ENCODE data around the gene EXOC4.
"Not testable (repeated sequence)": the region's sequence is repeated elsewhere in the genome, so short reads cannot be mapped to it uniquely, and the experiment has no call there.

EXOC4 gene

DNA sequence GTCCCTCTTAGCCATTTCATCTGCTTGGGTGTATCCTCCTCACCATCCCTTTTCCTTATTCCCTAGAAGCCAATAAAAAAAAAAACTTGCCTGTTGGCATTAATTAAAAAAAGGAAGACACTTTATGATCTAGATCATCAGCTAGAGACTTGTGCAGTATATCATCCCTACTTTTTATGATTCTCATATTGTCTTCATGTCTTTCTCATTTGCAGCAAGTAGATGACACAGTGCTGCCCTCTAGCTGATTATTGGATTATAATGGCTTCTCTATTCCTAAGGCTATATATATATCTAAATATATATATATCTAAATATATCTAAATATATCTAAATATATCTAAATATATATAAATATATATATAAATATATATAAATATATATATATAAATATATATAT, 601.9 kb downstream of the EXOC4 start:
- no peak for DNase-seq

DNA sequence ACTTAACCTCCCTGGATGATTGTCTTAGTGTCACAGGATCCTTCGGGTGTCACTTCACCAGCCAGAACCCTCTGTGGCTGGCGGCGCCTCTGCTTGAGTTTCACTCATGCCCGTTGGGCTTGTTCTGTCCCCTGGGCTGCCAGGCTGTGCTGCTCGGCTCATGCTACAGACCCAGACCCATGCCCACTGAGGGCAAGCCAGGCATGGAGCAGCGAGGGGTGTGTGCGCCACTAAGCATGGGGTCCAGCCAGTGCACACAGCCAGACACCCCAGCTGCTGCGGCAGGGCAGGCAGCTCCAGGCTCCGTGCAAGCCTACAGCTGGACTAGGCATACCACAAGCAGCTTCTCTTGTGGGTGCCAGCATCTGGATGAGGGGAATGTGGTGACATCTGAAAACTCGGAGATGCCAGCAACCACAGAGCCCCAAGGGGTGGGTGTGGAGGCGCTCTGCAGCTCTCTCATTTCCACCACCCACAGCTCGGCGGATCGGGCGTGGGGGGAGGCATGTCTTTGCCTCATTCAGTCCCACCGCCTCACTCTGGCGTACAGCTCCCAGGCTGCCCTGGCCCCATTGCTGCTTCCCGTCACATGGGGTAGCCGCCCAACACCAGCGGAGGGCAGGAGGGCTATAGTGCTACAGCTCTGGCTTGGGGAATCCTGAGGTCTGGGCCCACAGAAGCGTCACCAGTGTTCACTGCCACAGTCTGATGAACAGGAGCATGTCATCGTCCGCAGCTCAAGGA, 604.7 kb downstream of the EXOC4 start:
- no peak for DNase-seq

DNA sequence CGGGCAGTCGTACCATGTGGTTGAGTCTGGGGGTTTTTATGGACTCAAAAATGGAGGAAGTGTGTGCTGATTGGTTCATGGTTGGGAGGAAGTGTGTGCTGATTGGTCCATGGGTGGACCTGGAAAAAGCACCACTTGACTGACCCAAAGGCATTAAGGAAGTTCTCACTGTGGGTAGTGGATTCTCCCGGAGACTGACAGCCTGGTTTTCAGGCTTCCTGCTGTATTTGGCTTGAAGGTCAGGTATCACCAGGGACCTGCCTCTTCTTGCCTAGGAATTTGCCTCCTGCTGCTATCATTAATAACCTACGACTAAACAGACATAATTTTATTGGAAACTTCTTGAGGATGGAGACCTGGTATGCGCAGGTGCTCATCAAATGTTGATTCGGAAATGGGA, 605.4 kb downstream of the EXOC4 start:
- no peak for DNase-seq

DNA sequence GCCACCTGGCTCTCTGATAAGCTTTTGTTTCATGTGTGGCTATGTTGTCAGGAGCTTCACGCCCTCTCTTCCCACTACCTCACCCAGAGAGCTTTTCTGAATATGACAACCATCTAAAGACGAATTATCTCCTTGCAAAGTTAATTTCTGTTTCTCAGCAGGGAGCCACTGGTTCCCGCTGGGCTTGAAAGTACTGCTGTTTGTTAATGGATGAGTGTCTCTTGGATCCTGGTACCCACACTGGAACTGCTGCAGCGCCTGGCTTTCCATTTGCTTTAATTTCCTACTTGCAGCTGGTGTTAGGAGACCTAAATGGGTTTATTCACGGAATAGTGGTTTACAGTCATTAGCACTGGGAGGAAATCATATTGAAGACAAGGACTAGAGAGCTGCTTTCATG, 606.4 kb downstream of the EXOC4 start:
- DNase-seq = no peak

DNA sequence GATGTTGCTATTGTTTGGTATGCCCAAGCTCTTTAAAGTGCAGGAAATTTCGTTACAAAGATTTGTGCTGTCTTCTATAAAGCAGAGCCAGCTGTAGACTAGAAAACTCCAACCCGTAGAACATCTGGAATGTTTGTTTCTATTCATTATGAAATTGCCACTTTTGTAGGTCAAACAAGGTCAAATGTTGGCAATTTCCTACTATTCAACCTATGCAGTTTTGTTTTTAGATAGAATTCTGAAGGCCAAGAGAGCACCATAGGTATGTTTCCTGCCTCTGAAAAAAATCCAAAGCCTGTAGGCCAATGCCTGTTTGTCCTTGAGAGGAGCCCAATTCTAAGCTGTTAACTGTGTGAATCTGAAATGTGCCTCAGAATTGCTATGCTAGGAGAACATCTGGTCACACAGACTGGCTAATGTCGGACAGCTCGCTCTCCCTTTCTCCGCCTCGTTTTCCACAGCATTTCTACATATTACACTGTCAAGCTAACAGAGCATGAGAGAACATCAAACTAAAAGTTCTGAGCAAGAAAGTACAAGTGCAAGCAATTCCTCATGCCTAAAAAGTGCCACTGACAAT, 607.1 kb downstream of the EXOC4 start:
- no peak for DNase-seq

DNA sequence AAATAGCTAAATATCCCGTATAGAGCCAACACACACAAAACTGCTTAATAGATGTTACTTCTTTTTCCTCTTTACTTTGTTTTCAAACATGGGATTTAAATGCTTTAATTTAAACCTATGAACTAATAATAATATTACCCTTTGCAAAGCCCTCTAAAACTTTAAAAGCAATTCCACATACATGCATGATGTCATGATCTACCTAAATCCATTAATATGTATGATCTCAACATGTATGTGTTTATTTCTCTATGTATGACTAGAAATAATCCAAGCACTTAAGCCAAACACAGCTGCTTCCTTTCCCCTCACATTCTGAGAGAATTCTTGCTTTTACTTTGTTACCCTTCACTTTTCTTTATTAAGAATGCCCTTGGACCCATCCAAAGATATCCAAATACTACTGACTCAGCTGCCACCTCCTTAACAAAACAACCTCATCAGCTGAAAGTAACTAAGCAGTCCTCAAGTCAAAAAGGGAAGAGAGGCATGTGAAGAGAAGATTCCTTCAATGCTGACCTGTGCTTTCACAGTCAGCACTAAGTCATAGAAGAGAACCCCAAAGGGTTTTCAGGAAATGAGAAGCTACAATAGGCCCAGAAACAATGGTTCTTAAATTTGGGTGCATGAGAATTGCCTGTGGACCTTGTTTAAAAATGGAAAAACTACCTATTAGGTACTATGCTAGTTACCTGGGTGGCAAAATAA, 607.9 kb downstream of the EXOC4 start:
- no peak for DNase-seq

DNA sequence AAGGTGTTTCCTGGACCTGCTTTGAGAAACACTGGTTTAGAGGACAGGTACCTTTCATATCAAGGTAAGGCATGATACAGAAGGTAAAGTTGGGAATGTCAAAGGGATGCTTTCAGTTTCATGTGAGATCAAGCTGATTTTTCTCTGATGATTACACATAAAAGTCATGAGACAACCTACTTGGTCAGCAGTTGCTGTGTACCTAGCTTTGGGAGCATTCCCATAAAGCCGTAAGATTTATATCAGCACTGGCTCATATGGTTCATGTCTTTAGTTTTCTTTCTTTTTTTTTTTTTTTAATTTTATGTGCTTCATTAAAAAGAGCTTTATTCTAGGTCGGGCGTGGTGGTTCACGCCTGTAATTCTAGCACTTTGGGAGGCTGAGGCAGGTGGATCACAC, 609.0 kb downstream of the EXOC4 start:
- no peak for DNase-seq

DNA sequence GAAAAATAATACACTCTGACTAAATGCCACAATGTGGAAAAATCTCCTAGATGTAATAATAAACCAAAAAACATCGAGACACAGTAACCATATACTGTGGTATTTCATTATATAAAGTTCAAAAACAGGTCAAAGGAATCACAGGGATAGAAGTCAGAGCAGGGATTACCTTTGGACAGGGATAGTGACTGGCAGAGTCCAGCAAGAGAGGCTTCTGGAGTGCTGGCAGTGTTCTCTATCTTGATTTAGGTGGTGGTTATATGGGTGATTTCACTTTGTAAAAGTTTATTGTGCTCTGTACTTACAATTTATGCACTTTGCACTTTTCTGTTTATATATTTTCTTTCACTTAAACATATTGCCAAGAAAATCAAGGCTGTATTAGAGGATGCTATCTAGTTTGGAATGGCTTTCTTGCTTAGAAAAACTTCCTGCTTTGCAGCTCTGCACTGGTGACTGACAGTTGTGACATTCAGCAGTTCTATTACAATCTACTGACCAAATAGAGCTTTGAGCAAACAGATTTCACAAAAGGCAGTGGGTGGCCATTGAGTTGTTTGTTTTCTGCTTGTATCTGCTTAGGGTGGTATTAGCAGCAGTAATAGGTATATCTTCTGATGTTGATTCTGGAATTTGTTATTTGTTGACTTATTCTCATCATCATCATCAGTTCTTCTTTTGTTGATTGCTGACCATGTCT, 610.6 kb downstream of the EXOC4 start:
- no peak for DNase-seq

DNA sequence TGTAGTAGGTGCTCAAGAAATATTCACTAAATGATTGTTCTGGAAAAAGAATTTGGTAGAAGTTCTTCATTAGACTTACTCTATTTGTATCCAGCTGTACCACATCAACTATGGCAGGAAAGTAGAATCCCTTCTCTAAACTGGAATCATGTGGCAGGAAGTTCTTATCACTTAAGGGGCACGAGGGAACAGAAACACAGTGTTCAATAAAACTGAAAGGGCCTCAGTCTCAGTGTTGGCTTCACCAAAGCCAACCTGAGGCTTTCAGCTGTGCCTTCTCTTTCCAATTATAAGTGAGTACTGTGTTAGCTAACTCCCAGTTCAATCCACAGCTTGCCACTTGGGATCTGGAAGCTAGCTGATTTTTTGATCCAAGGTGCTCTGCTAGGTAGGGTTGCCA, 616.7 kb downstream of the EXOC4 start:
- DNase-seq = no peak

DNA sequence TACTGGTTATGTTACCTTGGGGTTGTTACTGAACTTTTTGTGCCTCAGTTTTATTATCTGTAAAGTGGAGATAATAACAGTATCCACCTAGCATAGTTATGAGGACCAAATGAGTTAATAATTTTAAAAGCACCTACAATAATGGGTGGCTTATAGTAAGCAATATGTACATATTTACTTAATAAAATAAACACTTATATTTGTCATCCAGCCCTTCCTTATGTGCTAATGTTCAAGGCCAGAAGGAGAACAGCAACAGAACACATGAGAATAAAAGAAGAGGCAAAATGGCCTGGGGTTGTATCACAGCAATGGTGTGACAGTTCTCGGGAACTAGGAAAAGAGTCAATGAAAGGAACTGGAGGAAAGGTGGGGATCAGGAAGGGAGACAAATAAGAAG, 618.9 kb downstream of the EXOC4 start:
- DNase-seq = no peak

DNA sequence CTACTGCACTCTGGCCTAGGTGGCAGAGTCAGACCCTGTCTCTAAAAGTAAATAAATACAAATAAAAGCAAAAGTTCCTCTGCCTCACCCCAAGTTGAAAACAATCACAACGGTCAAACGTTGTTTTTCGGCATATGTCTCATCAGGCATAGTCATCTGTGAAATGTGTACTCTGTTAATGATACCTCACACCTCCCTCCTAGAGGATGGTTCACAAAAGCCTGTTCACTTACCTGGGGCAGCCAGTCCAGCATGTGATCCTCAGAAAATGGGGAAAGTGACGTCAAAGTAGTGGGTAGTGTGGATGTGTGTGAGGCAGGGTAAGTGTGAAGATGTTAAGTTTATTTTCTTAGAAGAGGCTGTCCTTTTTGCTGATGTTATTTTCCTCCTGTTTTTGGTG, 620.3 kb downstream of the EXOC4 start:
- no peak for DNase-seq

DNA sequence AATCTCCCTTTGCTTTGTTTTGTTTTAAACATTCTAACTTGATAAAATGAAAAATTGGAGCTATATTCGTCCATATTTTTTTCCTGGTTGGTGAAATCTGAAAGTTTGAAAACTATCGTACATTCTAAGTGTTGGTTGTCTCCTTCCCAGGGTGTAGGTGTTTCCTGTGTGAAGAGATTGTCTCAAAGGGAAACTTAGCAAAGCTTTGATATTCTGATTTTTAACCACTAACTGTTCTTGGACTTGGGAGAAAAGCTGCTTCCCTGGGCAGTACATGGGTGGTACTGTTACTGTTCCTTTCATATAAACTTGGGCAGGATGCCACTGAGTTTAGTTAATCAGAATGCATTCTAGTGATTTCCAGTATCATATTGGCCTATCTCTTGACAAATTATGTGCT, 620.8 kb downstream of the EXOC4 start:
- DNase-seq = no peak

DNA sequence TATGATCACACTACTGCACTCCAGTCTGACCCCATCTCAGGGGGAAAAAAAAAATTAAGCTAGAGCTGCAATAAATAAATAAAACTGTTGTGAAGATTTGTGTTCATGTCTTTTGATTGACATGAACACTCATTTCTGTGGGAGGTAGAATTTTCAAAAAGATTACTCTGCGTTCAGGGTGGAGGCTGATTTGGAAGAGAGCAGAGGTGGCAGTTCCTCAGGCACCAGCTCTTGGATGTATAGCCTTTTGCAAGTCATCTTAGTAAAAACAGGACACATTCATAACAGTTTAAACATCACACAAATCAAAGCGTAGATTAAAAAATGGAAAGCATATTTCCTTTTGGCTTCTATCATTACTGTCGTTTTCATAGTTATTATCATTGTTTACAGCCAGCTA, 630.7 kb downstream of the EXOC4 start:
- DNase-seq = no peak

DNA sequence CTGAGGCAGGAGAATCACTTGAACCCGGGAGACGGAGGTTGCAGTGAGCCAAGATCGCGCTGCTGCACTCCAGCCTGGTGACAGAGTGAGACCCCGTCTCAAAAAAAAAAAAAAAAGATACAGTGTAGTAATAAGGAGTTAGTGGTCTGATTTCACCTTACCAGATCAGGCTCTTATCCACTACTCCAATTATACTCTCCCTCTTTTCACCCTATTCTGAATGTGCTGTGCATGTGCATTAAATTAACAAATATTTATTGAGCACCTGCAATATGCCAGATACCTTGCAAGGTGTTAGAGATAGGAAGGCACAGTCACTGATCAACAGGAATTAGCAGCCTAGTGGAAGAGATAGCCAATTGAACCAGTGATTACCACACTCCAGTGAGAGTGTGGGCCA, 632.3 kb downstream of the EXOC4 start:
- no peak for DNase-seq

DNA sequence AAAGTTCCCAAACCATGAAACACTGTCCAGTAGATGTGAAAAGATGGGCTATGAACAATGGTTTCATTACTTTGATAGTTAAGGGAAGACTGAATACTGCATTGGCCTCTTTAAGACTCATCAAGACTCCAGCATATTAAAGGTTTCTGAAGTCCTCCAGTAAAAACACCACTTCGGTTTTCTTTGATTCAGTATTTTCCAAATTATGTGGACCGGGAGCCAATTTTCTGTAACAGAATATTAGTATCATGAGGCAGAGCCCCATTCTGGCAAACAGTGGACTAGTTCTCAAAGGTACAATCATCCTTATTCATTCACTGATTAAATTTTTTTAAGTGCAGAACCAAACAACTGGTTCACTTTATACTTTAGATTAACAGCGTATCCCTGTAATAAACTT, 633.2 kb downstream of the EXOC4 start:
- DNase-seq = no peak

DNA sequence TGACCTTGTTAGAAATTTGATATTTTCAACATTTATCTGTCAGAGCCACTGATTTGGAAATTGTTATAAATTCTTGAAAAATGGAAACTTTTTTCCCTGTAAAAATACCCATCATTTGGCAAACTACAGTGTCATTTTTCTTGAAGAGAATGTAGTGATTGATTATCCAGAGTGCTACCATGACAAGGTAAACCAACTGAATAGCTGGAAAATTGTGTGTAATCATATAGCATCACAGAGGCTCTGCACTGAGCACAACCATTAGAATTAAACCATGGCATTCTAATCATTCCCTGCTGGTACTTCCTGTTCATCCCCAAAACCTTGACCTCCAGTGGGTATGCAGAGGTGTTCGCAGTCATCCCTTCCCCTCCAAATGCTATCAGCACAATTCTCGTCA, 633.9 kb downstream of the EXOC4 start:
- no peak for DNase-seq

DNA sequence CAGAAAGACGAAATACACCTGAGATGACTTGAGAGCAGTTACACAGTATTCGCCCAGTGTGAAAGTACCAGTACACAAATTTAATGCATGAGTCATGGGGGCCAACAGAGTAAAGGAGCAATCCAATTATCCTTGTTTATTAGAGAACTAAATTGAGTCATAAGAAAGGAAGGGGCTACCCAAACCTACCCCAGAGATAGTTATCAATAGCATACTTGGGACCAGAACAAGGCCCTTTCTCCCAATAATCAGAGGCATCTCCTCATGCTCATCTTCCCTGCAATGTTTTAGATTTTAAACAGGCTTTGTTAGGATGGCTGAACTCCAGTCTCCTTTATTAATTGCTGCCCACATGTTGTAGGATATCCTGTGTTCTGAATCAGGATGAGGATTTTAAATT, 634.6 kb downstream of the EXOC4 start:
- DNase-seq = no peak

DNA sequence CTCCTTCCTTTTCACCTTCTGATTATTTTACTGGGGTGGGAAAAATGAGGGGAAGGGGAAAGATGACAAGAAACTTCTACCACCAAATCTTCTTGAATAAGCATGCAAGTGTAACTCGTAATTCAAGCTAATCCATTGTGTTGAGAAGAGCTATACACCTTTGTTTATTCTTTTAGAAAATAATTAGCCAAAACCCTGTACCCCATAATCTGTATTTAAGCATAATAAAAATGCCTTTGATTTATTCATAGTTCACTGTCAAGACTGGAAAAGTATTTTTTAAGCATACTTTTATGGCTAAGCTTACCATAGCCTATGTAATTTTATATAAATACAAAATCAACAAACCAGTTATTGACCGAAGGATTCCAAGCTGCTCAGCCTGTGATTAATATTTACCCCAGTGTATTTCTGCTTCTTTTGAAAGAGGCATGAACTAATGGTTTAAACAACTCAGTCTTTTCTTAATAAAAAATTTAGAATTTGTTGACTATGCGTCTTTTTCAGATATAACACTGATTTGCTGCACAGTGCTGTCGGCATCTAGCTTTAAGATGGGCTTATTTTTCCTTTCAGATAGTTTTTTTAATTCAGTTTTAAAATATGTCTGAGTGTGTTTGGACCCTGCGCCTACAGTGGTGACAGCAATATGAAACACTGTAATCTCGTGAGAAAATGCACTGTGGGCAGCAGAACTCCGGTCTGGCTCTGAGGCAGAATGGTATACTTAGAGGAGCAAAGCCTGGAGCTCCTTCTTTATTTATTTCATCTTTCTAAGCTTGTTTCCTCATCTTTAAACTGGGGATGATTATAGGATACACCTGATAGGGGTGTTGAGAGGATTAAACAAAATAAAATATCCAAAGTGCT, 635.4 kb downstream of the EXOC4 start:
- DNase-seq = no peak

DNA sequence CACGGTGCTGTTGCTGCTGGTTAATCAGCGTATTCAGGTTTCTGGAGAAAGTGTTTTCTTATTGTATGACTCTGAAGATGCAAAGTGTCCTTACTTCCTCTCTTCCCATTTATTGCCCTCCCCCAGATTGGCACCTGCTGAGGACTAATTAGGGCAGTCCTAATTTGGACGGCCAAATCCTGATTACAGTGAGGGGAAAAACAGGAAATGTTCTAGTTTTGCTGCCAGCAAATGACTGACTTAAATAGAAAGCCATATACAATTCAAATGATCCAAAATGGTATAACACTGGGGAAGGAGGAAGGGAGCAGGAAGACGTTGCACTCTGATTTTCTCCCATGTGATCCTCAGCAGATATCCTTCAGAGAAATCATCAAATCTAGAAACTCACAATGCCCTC, 651.9 kb downstream of the EXOC4 start:
- DNase-seq = no peak

DNA sequence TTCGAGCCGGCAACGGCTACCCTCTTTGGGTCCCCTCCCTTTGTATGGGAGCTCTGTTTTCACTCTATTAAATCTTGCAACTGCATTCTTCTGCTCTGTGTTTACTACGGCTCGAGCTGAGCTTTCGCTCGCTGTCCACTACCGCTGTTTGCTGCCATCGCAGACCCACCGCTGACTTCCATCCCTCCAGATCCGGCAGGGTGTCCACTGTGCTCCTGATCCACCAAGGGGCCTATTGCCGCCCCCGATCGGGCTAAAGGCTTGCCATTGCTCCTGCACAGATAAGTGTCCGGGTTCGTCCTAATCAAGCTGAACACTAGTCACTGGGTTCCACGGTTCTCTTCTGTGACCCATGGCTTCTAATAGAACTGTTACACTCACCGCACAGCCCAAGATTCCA, 653.7 kb downstream of the EXOC4 start:
- DNase-seq = not testable (repeated sequence)

DNA sequence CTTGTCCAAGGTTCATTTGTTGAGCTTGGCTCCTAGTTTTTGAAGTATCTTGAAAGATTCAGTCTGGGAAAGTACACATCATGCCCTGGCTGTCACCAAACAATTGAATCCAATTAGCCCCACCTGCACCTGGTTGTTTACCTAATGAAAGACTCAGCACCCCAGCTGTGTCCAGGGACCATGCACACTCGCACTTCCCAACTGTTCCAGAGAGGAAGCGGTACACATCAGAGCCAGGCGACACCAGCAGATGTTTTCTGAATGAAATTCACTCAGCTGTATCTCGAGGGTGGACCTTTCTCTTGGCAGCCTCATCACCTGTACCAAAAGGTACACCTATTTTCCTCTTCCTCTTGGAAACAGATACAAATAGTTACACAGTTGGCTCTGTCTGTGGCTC, 657.9 kb downstream of the EXOC4 start:
- DNase-seq = no peak

DNA sequence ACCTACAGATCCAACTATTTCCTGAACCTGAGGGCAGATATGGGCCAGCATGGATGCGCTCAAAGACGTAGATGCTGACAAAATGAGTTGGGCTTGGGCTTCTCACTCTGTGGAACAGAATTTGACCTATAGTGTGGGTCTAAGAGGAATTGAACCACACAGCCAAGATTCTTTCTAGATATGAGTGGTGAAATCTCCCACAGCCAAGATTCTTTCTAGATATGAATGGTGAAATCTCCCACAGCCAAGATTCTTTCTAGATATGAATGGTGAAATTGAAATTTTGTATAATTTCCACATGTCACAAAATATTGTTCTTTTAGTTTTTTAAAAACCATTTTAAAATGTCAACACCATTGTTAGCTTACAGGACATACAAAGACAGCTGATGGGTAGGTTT, 658.8 kb downstream of the EXOC4 start:
- no peak for DNase-seq
